Stimulated activated CD8-positive, alpha-beta memory T cell treated with anti-CD3 and anti-CD28 coated beads, Interleukin-4, amount 100 ng/mL, for 48 hours (primary cell): ENCODE measurements around the gene COX10.
"Not testable (repeated sequence)": the region's sequence is repeated elsewhere in the genome, so short reads cannot be mapped to it uniquely, and the experiment has no call there.

Experiments
- DNase-seq: peaks from one replicate; pipeline ENCODE4 v3.0.0-alpha.2; 2020

COX10 gene

DNA sequence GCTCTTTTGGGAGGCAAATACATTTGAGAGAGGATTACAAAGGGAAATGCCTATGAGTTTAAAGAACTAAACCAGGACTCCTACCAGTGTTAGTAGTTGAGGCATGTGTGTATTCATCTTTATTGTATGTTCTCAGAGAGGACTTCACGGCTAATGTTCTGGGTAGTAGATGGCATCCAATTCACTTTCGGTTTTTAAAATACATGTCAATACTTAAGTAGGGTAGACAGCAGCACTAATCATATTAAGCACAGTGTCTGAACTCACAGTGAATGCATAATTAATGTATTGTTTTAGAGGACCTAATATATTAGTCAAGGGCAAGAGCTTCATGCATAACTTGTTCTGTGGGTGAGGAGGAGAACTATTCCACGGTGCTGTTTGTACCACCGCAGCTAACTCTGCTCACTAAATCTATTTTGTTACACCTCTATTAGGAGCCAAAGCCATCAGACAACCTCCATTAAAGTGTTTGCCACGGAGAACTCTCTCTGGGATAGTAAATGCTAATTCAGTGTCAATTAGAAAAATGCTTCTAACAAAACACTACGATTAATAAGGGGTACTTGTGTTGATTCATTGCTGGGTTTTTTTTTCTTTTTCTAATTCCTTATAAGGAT lies 56.3 kb downstream of the COX10 start:
- DNase-seq: no peak

DNA sequence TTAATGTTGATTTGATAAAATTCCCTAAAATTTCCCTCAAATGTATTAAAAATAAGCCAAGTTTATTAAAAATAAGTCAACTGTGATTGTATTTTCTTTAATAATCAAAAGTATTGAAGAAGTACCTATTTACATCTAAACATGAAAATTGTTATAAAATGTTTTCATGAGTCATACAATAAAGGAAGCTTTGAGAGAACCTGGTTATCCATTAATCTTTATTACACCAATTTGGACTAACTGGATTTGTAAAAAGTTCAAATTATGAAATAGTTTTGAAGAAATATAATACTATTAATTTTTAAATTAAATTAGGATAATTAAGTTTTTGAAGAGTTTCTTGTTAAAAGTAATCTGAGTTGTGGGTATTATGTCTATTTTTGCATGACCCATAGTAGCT lies 63.8 kb downstream of the COX10 start:
- DNase-seq: no peak

DNA sequence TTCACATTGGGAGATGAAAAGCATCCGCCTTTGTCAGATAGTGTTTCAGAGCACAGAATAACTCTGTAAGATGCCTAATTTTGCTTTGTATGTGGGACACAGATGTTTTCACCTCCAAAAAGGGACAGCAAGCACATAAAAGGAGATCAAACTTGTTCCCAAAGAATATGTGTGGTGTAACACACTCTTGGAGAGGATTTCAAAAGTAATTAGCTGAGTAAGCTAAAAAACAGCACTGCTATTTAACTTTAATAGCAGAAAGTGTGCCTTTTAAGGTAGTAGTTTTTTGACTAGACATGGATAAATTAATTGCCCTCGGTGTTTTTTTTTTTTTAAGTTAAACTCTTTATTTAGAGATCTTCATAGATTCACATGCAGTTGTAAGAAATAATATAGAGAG lies 65.2 kb downstream of the COX10 start:
- DNase-seq: no peak

DNA sequence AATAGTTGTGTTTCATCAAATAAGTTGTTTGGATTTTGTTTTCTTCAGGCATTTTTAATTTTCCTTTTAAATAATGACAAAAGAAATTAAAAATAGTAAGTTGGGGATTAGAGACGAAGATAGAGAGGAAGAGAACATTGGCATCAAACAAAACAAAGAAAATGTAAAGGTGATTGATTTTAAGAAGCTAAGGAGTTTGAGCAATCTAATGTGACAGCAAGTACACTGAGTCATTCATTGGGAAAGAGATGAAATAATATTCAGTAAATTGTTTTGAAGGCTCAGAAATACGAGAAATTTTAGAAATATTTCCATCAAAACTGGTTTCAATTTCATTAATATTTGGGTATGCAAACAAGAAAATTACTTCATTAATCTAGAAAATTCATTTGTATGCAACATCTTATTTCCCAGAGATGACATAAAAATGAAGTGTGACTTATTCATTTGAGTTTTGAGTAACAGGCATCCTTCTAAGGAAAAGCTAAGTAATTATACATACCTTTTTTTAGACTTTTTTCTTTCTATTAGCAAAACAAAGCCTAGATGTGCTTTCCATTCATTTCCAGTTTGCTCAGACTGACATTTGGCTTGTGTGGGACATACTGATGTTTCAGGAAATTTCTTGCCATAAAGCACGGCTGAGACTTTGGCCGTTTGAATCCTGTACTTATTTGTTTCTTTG lies 66.7 kb downstream of the COX10 start:
- no peak for DNase-seq

DNA sequence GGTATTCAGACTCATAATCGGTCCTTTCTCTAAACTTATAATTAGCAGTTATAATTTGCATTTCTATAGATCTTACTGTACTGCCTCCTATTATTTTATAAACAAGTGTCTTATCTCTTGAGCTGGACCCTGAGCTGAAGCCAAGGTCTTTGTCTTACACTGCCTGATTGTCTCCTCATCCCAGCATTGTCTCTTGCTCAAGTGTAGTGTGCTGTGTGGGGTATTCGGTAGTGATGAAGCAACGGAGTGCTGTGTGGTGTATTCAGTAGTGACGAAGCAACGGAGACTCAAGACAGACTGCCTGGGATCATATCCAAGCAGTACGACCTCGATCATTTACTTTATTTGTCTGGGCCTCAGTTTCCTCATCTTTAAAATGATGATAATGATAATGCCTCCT lies 69.3 kb downstream of the COX10 start:
- no peak for DNase-seq

DNA sequence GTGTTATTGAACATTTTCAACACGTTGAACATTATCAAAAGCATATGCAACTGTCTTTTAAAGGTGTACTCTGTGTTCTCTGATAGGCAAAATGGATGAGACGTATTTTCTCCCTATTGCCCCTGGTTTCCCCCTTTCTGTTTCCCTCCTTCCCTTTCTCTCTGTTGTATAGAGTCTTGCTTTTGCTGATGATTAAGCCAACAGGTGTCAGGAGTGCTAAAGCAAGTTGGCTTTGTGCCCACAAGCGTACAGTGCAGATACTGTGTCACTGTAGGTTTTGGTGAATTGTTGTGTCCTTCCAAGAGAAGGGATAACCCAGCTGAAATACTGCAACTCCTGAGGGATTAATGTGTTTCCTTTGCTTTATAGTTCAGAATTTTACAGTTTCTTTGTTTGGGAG lies 74.4 kb downstream of the COX10 start:
- DNase-seq: no peak

DNA sequence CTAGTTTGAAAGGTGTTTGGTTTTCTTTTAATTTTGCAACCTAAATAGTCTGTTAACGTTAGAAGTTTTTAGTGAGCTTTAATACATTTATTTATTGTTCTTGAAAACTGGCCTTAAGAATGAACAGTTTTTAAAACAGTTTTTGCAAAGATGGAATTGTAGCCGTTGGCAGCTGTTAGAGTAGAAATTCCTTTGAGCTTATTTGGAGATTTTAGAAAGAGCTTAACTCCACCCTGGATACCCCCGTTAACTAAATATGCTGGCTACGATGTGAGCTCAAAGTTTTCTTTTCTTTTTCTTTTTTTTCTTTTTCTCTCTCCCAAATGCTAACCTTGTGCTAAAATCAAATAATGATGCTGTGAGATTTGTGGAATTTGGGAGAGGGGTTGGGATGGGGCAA lies 75.2 kb downstream of the COX10 start:
- no peak for DNase-seq

DNA sequence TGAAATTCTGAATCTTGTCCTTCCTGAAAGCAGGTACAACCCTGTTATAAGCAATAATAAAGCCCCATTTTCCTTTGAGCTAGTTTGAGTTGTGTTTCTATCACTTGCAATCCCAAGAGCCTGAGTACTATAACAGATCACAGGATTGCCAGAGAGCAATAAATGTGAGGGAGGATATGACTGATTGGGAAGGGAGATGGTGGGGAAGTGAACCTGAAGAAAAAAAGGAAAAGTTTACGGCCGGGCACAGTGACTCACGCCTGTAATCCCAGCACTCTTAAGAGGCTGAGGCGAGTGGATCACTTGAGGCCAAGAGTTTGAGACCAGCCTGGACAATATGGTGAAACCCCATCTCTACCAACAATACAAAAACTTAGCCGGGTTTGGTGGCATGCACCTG lies 80.4 kb downstream of the COX10 start:
- no peak for DNase-seq

DNA sequence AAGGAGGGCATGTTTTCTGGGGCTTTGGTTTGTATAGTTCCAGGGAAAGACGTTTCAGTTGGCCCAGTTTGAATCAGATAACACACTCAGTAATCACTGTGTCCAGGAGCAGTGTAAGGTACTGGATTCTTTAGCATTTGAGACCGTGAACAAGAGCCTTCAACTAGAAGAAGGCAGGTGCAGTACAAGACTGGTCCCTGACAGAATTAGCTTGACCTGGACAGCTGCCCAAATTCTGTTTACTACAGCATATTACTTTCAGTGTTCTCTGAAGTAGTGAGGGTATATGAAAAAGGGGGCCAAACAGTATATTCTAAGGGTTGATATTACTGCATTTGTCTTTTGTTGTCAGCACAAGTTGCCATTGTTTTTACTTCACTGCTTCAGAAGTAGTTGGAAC lies 81.3 kb downstream of the COX10 start:
- DNase-seq: no peak

DNA sequence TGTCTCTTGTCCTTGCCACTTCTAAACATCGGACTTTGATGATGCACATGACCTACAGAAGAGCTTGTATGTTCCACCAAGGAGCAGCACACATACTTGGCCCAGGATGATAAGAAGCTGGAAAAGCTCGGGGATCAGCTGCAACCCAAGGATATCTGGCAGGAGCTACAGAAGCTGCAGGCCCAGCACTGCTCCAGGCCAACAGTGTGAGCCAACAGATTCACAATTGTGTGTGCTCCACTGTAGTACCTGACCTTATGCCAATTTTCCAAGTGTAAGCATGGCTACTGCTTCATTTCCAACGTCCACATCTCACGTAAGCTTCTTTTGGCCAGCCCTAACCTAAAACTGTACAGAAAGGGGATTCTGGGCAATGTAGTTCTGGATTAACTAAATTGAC lies 83.4 kb downstream of the COX10 start:
- DNase-seq: no peak

DNA sequence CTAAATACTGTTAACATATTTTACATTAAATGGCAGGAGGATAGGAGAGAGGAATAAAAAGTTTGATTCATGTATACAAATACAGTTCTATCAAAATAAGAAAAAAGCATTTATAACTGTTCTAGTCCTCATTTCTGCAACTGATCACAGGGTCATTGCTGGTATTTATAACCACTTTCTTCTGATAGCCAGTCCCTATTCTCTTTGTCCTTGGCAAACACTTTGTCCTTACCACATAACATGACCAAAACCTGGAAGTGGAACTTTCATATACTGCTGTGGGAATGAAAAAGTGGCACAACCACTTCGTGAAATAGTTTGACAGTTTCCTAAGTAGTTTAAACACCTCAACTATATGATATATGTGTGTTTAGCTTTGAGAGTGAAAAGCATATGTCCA lies 84.1 kb downstream of the COX10 start:
- no peak for DNase-seq

DNA sequence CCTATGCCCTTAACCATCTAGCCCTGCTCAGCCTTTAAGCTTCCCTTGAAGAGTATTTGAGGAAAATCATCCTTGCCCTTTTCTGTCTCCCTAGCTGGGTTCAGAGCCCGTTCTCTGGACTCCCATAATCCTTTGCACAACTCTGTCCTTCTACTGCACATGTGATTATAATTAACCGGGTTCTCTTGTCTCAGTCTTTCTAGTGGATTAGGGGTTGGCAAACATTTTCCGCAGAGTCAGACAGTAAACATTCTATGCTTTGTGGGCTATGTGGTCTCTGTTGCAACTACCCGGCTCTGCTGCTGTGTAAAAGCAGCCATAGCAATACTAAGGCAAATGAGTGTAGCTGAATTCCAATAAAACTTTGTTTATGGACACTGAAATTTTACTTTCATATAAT lies 87.4 kb downstream of the COX10 start:
- no peak for DNase-seq

DNA sequence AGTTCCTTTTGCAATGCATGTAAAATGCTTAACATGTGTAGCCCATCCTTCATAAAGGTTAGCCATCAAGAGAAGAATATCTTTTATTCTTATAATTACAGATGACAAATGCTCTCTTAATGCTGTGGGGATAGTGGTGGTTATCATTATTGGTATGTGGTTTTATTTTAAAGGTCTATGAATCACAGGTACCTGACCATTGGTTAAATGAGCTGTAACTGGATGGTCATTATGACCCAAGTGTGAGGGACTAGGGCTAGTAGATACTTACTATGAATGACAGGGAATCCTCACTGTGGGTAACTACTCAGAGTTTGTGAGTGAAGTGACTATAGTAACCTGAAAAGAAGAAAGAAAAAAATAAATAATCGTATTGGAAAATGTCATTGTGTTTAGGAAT lies 88.5 kb downstream of the COX10 start:
- no peak for DNase-seq

DNA sequence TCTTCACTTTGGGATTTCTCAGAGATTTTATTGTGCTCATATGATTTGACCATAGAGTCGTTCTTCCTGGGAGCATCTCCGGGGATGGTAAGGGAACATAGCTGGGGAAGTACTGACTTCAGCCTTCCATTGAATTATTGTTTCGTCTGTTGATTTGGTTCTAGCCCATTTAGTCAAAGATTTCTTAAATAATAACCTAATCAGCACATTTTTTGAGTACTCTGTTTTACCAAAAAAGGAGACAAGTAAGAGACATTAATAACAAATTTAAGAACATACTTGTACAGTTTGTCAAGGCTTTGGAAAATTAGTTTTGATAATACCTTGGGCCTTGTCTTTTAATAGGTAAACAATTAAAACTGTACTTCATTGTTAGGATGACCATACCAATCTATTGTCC lies 89.4 kb downstream of the COX10 start:
- no peak for DNase-seq

DNA sequence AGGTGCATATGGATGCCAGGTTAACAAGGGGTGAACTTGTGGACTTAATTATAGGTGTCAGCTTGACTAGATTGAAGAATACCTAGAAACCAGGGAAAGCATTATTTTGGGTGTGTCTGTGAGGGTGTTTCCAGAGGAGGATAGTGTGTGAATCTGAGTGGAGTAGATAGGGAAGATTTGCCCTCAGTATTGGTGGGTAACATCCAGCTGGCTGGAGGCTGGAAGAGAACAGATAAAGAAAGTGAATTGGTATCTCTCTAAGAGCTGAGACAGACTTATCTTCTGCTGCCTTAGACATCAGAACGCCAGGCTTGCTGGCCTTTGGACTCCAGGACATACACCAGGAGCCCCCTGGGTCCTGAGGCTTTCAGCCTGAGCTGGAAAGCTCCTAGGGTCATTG lies 92.1 kb downstream of the COX10 start:
- no peak for DNase-seq

DNA sequence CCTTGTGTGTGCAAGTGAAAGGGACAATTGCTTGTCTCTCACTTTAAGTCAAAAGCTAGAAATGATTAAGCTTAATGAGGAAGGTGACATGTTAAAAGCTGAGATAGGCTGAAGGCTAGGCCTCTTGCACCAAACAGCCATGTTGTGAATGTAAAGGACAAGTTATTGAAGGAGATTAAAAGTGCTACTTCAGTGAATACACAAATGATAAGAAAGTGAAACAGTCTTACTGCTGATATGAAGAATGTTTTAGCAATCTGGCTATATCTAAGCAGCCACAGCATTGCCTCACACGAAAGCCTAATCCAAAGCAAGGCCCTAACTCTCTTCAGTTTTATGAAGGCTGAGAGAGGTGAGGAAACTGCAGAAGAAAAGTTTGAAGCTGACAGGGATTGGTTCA lies 96.3 kb downstream of the COX10 start:
- DNase-seq: no peak

DNA sequence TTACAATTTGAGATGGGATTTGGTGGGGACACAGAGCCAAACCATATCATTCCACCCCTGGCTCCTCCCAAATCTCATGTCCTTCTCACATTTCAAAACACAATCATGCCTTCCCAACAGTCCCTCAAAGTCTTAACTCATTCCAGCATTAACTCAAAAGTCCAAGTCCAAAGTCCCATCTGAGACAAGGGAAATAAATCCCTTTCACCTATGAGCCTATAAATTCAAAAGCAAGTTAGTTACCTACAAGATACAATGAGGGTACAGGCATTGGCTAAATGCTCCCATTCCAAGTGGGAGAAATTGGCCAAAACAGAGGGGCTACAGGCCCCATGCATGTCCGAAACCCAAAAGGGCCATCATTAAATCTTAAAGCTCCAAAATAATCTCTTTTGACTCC lies 98.5 kb downstream of the COX10 start:
- DNase-seq: not testable (repeated sequence)

DNA sequence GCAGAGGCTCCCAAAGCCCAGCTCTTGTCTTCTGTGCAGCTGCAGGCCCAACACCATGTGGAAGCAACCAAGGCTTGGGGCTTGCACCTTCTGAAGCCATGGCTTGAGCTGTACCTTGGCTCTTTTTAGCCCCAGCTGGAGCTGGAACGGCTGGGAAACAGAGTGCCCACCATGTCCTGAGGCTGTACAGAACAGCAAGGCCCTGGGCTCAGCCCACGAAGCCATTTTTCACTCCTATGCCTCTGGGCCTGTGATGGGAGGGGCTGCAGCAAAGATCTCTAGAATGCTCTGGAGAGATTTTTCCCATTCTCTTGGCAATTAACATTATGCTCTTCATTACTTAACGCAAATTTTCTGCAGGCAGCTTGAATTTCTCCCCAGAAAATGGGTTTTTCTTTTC lies 99.3 kb downstream of the COX10 start:
- DNase-seq: no peak

DNA sequence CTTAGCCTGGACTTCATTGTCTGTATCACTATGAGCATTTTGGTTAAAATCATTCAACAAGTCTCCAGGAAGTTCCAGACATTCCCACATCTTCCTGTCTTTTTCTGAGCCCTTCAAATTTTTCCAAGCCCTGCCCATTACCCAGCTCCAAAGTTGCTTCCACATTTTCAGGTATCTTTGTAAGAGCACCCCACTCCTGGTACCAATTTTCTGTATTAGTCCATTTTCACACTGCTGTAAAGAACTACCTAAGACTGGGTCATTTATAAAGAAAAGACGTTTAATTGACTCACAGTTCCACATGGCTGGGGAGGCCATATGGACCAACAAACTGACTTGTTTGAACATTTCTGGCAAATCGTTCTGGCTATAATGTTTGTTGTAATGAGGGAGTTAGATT lies 100.0 kb downstream of the COX10 start:
- no peak for DNase-seq

DNA sequence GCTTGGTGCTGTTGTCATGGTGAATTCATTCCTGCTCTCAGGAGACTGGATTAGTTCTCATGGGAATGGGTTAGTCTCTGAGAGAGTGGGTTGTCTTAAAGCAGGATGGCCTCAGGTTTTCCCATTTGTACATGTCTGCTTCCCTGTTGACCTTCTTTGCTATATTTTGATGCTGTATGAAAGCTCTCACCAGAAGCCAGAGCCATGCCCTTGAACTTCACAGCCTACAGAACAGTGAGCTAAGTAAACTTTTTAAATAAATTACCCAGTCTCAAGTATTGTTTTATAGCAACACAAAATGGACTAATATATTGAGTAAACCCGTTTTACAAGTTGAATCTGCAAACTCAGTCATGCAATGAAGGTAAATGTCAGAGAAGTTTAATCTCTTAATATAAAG lies 100.6 kb downstream of the COX10 start:
- DNase-seq: no peak

DNA sequence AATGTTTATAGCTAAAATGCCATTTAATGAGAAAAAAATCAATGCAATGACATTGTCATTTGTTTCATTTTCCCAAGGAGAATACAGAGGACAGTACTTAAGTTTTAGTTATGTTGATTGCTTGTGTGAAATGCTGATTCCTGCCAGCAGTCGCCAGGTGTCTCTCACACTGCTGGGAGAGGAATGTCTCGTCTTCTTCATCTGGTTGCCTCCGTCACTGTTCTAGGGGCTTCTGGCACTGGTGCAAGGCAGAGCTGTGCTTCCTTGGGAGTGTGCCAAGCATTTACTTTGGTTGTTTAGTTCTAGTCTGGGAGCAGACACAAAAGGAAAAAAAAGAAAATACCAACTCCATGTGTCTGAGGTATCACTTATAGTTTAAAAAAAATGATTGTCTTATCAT lies 107.7 kb downstream of the COX10 start:
- DNase-seq: not testable (repeated sequence)

DNA sequence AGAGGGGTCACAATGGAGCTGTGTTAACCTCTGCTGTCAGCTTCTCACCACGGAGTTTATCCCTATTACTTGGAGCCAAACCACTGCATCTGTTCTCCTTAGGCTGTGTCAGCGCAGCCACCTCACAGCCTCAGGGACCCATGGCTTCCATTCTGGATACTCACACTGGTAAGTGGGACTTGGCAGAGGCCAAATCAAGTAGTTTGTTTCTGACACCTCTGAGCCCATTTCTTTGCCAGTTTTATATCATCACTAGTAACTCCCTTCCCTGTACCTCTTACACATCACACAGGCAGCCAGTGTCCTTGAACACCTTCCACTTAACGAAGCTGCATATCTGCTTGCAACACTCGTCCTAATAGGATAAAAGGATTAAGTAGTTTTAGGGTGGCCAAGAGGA lies 108.5 kb downstream of the COX10 start:
- DNase-seq: not testable (repeated sequence)

DNA sequence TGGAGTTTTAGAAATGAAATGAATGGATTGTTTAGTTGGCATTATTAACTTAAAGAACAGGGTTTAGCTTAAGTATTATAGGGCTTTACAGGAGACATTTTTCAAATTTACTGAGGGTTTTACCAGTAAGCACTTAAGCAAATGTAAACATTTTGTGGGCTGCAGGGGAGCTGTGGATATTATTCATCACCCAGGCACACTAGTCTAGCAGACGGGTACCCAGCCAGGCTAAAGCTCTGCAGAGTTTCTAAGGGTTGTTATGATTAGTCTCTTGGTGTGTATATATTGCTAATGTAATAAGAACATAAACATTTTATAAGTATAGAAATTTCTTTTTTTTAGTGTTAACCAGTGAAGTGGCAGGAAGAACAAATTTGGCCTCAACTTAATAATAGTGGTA lies 110.6 kb downstream of the COX10 start:
- DNase-seq: not testable (repeated sequence)

DNA sequence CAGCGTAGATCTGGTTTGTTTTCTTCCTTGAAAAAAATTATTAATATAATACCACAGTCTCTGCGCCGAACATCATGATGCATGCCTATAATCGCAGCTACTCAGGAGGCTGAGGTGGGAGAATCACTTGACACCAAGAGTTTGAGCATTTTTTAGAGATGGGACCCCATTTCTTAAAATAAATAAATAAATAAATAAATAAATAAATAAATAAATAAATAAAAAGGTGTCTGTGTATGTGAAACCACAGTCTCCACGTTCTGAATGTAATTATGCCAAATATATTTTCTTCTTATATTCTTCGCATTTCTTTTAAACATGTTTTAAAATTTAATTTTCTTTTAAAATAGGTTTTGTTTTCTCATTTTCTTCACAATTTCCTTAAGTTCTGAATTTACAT lies 112.8 kb downstream of the COX10 start:
- DNase-seq: not testable (repeated sequence)

DNA sequence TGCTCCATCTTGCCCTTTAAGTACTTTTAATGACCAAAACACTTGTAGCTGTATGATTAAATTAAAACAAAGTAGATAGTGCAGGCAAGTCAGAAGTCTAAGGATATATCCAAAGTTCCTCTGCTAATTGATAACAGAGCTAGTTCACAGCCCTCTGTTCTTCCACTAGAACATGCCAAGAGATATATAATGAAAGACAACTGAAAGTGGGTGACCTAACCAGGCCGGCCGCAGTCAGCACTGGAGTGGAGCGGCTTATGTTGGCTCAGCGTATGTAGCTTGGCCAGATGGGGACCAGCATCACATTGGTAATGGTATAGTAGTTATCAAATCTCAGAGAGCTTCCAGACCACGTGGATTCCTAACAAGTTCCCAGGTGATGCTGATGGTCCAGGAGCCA lies 115.2 kb downstream of the COX10 start:
- DNase-seq: not testable (repeated sequence)
